HepG2 (cell line): ENCODE results near the gene SELENOT. TPM values are rescaled to one million over a fixed set of nuclear protein-coding genes. Genes with fewer than 3 reads are reported as not detected.
A peak's percentile ranks its signal among the peaks of the same experiment; 100 is the strongest.

Experiments used
- FLYWCH1 ChIP-seq: sonication (generic); formaldehyde crosslinking; IDR thresholded peaks from 2 replicates; pipeline ENCODE4 v1.8.1; 2023; ENCODE audit warnings: mild to moderate bottlenecking, missing genetic modification reagents
- FOXO4 ChIP-seq: sonication (generic); formaldehyde crosslinking; conservative IDR thresholded peaks from 2 replicates; pipeline ENCODE4 v1.8.1; 2023; ENCODE audit warnings: missing genetic modification reagents
- GMEB1 ChIP-seq: sonication (generic); formaldehyde crosslinking; IDR thresholded peaks from 2 replicates; pipeline ENCODE4 v1.5.1; 2020; ENCODE audit warnings: missing genetic modification reagents, mild to moderate bottlenecking, borderline replicate concordance
- HNF4G ChIP-seq, 2 experiments: sonication (generic) in 1 of 2; formaldehyde crosslinking in 1 of 2; IDR thresholded peaks; 2 replicates each; pipeline versions ENCODE4 v1.4.0 to v1.6.1; 2011 to 2020; ENCODE audit warnings: borderline replicate concordance in 2 of 2, low read depth in 2 of 2, mild to moderate bottlenecking in 2 of 2, low read length in 1 of 2, missing genetic modification reagents in 1 of 2, moderate library complexity in 1 of 2
- RFXANK ChIP-seq: IDR thresholded peaks from 2 replicates; pipeline ENCODE4 v1.6.1; 2016
- SALL1 ChIP-seq: sonication (generic); formaldehyde crosslinking; IDR thresholded peaks from 2 replicates; pipeline ENCODE4 v1.8.0; 2022; ENCODE audit warnings: mild to moderate bottlenecking, missing genetic modification reagents
- TEAD3 ChIP-seq: optimal IDR thresholded peaks from 2 replicates; pipeline ENCODE3; 2016; ENCODE audit warnings: borderline replicate concordance
- THYN1 ChIP-seq: sonication (generic); formaldehyde crosslinking; IDR thresholded peaks from 2 replicates; pipeline ENCODE4 v1.8.1; 2023; ENCODE audit warnings: low read depth, mild to moderate bottlenecking, moderate library complexity, missing genetic modification reagents, borderline replicate concordance
- ZBTB7B ChIP-seq: sonication (generic); formaldehyde crosslinking; IDR thresholded peaks from 2 replicates; pipeline ENCODE4 v1.4.0; 2020; ENCODE audit warnings: missing genetic modification reagents
- ZNF703 ChIP-seq: sonication (generic); formaldehyde crosslinking; IDR thresholded peaks from 2 replicates; pipeline ENCODE4 v1.5.1; 2020; ENCODE audit warnings: missing genetic modification reagents, mild to moderate bottlenecking, moderate library complexity, borderline replicate concordance
- ZNF709 ChIP-seq: sonication (generic); formaldehyde crosslinking; IDR thresholded peaks from 2 replicates; pipeline ENCODE4 v1.5.0; 2020; ENCODE audit warnings: mild to moderate bottlenecking, missing genetic modification reagents
- ZZZ3 ChIP-seq: sonication (generic); formaldehyde crosslinking; IDR thresholded peaks from 2 replicates; pipeline ENCODE4 v1.4.0; 2020; ENCODE audit warnings: missing genetic modification reagents, mild to moderate bottlenecking, borderline replicate concordance
- polyA plus RNA-seq, 8 experiments: library from polyadenylated mRNA; depleted of rRNA in 3 of 8; stranded (reverse) in 7 of 8; unstranded in 1 of 8; fragments of >200 nt; fragmentation: Illumina TruSeq in 4 of 8; extraction: Trizol in 4 of 8; gene quantifications; 2 replicates each; pipeline versions ENCODE4 v1.2.1 to v1.2.3, GENCODE V29; 2011 to 2016; ENCODE audit warnings: low read depth in 4 of 8, missing spikeins in 1 of 8, mixed read lengths in 1 of 8; ENCODE audit not compliant: insufficient read depth in 1 of 8
- total RNA-seq, 5 experiments: library from RNA; depleted of rRNA; stranded (reverse); fragments of >200 nt; fragmentation: Illumina TruSeq; extraction: Trizol; gene quantifications; 2 replicates each; pipeline ENCODE4 v1.2.3, GENCODE V29; 2016; ENCODE audit warnings: low read depth in 1 of 5
- TF ChIP-seq, protein P1 (sequence below): sonication (generic); IDR thresholded peaks from 2 replicates; pipeline ENCODE4 v1.6.1; 2016; ENCODE audit warnings: low read depth, borderline replicate concordance
- TF ChIP-seq, protein P2 (sequence below): sonication (generic); formaldehyde crosslinking; IDR thresholded peaks from 2 replicates; pipeline ENCODE4 v1.4.0; 2020; ENCODE audit warnings: missing genetic modification reagents
- TF ChIP-seq, protein P3 (sequence below): sonication (generic); formaldehyde crosslinking; IDR thresholded peaks from 2 replicates; pipeline ENCODE4 v1.9.0; 2021; ENCODE audit warnings: mild to moderate bottlenecking, missing genetic modification reagents

Gene SELENOT
- total and polyA plus RNA-seq, 2 of the 13 experiments (the other 11 are each of a cell fraction or from before 2014, with no cell fraction given) = 122 to 273 TPM

DNA sequence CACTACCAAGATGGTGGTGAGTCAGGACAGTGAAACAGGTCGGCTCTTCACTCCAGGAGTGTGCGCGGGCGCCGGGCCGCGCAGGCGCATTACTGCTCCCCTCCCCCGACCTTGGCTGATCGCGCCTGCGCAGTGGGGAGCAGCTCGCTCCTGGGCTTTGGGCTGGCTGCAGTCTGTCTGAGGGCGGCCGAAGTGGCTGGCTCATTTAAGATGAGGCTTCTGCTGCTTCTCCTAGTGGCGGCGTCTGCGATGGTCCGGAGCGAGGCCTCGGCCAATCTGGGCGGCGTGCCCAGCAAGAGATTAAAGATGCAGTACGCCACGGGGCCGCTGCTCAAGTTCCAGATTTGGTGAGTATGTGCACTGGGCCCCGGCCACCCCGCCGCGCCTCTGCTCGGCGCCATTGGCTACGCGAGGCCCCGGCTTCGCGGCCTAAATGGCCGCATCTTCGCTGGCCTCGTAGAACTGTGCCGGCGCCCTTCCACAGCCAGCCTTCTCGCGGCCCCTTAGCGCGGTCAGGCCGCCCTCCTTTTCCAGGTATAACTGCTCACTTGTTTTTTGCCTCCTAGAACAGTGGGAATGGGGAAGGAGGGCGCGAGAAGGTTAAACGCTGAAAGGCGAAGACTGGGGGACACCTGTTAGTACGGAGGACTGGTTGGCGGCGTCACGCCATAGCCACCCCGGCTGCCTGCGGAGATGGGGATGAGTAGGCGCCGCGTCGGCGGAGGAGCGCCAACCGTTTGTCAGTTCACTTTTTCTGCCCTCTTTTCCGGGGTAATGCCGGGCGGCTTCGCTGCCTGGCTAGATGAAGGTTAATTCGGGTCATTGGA lies at the start of gene SELENOT (continued):
- TF ChIP-seq, protein P1, sequence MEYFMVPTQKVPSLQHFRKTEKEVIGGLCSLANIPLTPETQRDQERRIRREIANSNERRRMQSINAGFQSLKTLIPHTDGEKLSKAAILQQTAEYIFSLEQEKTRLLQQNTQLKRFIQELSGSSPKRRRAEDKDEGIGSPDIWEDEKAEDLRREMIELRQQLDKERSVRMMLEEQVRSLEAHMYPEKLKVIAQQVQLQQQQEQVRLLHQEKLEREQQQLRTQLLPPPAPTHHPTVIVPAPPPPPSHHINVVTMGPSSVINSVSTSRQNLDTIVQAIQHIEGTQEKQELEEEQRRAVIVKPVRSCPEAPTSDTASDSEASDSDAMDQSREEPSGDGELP = peak; percentile 26; the same call in 1 of the 2 replicates
- TF ChIP-seq GMEB1 (CRISPR knock-in tag) (peak; percentile 66; the same call in 1 of the 2 replicates), SALL1 (peak; percentile 84), ZBTB7B (0 out of 2 replicates have a peak, but pooled peaks have one; percentile 40), ZZZ3 (no peak), HNF4G (IDR thresholded peaks at IDR 0.05; ENCODE audit: borderline replicate concordance, low read depth, low read length) (no peak), HNF4G (CRISPR knock-in tag; IDR thresholded peaks at IDR 0.05; ENCODE audit: borderline replicate concordance, low read depth) (0 out of 2 replicates have a peak, but pooled peaks have one; percentile 48), ZNF709 (CRISPR knock-in tag) (peak; percentile 95), FOXO4 (CRISPR knock-in tag) (no peak), TEAD3 (CRISPR knock-in tag) (no peak), FLYWCH1 (CRISPR knock-in tag) (no peak), THYN1 (CRISPR knock-in tag) (no peak), RFXANK (CRISPR knock-in tag) (no peak; the same call in 1 of the 2 replicates), ZNF703 (CRISPR knock-in tag) (0 out of 2 replicates have a peak, but pooled peaks have one; percentile 11)
- TF ChIP-seq, protein P2, sequence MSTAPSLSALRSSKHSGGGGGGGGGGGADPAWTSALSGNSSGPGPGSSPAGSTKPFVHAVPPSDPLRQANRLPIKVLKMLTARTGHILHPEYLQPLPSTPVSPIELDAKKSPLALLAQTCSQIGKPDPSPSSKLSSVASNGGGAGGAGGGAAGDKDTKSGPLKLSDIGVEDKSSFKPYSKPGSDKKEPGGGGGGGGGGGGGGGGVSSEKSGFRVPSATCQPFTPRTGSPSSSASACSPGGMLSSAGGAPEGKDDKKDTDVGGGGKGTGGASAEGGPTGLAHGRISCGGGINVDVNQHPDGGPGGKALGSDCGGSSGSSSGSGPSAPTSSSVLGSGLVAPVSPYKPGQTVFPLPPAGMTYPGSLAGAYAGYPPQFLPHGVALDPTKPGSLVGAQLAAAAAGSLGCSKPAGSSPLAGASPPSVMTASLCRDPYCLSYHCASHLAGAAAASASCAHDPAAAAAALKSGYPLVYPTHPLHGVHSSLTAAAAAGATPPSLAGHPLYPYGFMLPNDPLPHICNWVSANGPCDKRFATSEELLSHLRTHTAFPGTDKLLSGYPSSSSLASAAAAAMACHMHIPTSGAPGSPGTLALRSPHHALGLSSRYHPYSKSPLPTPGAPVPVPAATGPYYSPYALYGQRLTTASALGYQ = peak; percentile 44
- TF ChIP-seq, protein P3, sequence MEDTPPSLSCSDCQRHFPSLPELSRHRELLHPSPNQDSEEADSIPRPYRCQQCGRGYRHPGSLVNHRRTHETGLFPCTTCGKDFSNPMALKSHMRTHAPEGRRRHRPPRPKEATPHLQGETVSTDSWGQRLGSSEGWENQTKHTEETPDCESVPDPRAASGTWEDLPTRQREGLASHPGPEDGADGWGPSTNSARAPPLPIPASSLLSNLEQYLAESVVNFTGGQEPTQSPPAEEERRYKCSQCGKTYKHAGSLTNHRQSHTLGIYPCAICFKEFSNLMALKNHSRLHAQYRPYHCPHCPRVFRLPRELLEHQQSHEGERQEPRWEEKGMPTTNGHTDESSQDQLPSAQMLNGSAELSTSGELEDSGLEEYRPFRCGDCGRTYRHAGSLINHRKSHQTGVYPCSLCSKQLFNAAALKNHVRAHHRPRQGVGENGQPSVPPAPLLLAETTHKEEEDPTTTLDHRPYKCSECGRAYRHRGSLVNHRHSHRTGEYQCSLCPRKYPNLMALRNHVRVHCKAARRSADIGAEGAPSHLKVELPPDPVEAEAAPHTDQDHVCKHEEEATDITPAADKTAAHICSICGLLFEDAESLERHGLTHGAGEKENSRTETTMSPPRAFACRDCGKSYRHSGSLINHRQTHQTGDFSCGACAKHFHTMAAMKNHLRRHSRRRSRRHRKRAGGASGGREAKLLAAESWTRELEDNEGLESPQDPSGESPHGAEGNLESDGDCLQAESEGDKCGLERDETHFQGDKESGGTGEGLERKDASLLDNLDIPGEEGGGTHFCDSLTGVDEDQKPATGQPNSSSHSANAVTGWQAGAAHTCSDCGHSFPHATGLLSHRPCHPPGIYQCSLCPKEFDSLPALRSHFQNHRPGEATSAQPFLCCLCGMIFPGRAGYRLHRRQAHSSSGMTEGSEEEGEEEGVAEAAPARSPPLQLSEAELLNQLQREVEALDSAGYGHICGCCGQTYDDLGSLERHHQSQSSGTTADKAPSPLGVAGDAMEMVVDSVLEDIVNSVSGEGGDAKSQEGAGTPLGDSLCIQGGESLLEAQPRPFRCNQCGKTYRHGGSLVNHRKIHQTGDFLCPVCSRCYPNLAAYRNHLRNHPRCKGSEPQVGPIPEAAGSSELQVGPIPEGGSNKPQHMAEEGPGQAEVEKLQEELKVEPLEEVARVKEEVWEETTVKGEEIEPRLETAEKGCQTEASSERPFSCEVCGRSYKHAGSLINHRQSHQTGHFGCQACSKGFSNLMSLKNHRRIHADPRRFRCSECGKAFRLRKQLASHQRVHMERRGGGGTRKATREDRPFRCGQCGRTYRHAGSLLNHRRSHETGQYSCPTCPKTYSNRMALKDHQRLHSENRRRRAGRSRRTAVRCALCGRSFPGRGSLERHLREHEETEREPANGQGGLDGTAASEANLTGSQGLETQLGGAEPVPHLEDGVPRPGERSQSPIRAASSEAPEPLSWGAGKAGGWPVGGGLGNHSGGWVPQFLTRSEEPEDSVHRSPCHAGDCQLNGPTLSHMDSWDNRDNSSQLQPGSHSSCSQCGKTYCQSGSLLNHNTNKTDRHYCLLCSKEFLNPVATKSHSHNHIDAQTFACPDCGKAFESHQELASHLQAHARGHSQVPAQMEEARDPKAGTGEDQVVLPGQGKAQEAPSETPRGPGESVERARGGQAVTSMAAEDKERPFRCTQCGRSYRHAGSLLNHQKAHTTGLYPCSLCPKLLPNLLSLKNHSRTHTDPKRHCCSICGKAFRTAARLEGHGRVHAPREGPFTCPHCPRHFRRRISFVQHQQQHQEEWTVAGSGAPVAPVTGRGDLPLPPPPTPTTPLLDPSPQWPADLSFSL = no peak
